BJ (cell line): ENCODE measurements around the gene GZMH. TPM values are rescaled to one million over a fixed set of nuclear protein-coding genes. Genes with fewer than 3 reads are reported as not detected.

Source experiments
- CTCF ChIA-PET: fragments of 350-600 bp; formaldehyde crosslinking; extraction: SDS; loops from one replicate; lab custom pipeline; 2021; ENCODE audit warnings: antibody characterized with exemption, inconsistent platforms; lab: Yijun Ruan, JAX
- POLR2A ChIA-PET: fragments of 300-600 bp; sonication (Branson Sonifier 250); formaldehyde crosslinking; extraction: SDS; loops from one replicate; lab custom pipeline; 2021; ENCODE audit warnings: antibody characterized with exemption; lab: Charles Lee
- DNase-seq: peaks from one replicate; pipeline ENCODE4 v3.0.0-alpha.2; 2011; ENCODE audit warnings: low read depth
- H3K27me3 ChIP-seq: 2 replicates; pipeline ENCODE4 v1.6.0; 2011; ENCODE audit warnings: low read length; ENCODE audit not compliant: control insufficient read depth, insufficient read depth
- H3K36me3 ChIP-seq: 2 replicates; pipeline ENCODE4 v1.5.1; 2011; ENCODE audit warnings: low read length; ENCODE audit not compliant: control insufficient read depth, insufficient read depth
- H3K4me3 ChIP-seq: 2 replicates; pipeline ENCODE4 v1.5.1; 2011; ENCODE audit warnings: low read depth, mild to moderate bottlenecking, control low read depth, low read length
- CTCF ChIP-seq: IDR thresholded peaks from 2 replicates; pipeline ENCODE4 v1.5.1; 2011; ENCODE audit warnings: low read depth, mild to moderate bottlenecking, control low read depth, inconsistent platforms, low read length, moderate library complexity; ENCODE audit not compliant: insufficient read depth
- polyA plus RNA-seq: library from polyadenylated mRNA; depleted of rRNA; stranded (reverse); fragments of >200 nt; gene quantifications from 2 replicates; pipeline ENCODE4 v1.2.3, GENCODE V29; 2011

Gene GZMH
- polyA plus RNA-seq, 1 experiment: not detected

GRCh38 chr14:24633353-24633752 is 23.9 kb upstream of the GZMH start:
- POLR2A ChIA-PET: no interaction called here

GRCh38 chr14:24632761-24633160 is 23.3 kb upstream of the GZMH start:
- ChIA-PET POLR2A (no interaction called here), CTCF (no interaction called here)
- H3K4me3 ChIP-seq: no peak overlapping the region
- no peak for DNase-seq
- no peaks in the 10 kb centered on the region for H3K36me3 ChIP-seq
- no peaks in the 10 kb centered on the region for H3K27me3 ChIP-seq
- TF ChIP-seq CTCF: no peak

More at GRCh38 chr14:24633353-24633752, 23.9 kb upstream of the GZMH start:
- DNase-seq: no peak
- no peaks in the 10 kb centered on the region for H3K36me3 ChIP-seq
- no peak overlapping the region for H3K4me3 ChIP-seq
- CTCF ChIA-PET: interaction anchor here (1.1 kb wide), 1 partner anchor 8 kb away, joined by 5 read pairs; no protein-coding TSS in a partner anchor
- TF ChIP-seq CTCF: no peak
- H3K27me3 ChIP-seq: no peaks in the 10 kb centered on the region

- Histone ChIP-seq H3K4me3 (no peak overlapping the region), H3K27me3 (no peaks in the 10 kb centered on the region), H3K36me3 (no peaks in the 10 kb centered on the region)
- TF ChIP-seq CTCF: no peak
- CTCF ChIA-PET: no interaction called here
- no peak for DNase-seq
- POLR2A ChIA-PET: no interaction called here
Measured at GRCh38 chr14:24632336-24632735, 22.9 kb upstream of the GZMH start.

GRCh38 chr14:24631749-24632335 is 22.4 kb upstream of the GZMH start:
- Histone ChIP-seq H3K27me3 (no peaks in the 10 kb centered on the region), H3K4me3 (no peak overlapping the region), H3K36me3 (no peaks in the 10 kb centered on the region)
- no peak for TF ChIP-seq CTCF
- DNase-seq: no peak
- CTCF ChIA-PET: no interaction called here
- POLR2A ChIA-PET: no interaction called here

GRCh38 chr14:24630872-24631477 is 21.5 kb upstream of the GZMH start:
- Histone ChIP-seq H3K27me3 (no peaks in the 10 kb centered on the region), H3K36me3 (no peaks in the 10 kb centered on the region), H3K4me3 (no peak overlapping the region)
- ChIA-PET CTCF (interaction anchor here (0.8 kb wide), 1 partner anchor 47 kb away, joined by 3 read pairs; no protein-coding TSS in a partner anchor), POLR2A (no interaction called here)
- DNase-seq: no peak
- no peak for TF ChIP-seq CTCF
